Measurements from ENCODE around the gene PBX1. TPM values are rescaled to one million over a fixed set of nuclear protein-coding genes. Genes with fewer than 3 reads are reported as not detected.
A peak's percentile ranks its signal among the peaks of the same experiment; 100 is the strongest.

The PBX1 gene
- total and polyA plus RNA-seq, 7 donors: 6.7 to 168 (median 118) TPM

- peak overlapping the region in 3 of 4 donors; percentile 75 to 79 (median 76) for H3K27ac ChIP-seq
- H3K36me3 ChIP-seq: peaks cover 6 to 57% (median 8%) of the 10 kb centered on the region in 4 donors
Measured at GRCh38 chr1:164803366-164803765, 244.4 kb downstream of the PBX1 start.

DNA sequence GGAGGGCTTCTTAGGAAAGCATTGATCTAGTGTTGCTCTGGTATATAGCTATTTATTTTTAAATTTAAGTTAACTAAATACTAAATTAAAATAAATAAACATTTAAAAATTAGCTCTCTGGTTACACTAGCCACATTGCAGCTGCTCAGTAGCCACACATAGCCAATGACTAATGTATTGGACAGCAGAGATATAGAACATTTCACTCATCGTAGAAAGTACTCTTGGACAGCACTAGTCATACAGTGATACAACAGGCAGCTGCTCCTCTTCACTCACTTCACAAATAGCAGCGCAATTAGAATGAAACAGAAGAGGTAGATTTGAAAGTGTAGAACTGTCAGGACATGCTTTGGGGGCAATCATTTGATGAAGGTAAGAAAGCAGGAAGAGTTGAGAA is 245.4 kb downstream of the PBX1 start:
- WGBS, 2 donors: 89 to 90% methylated on average over 2 of the region's 2 CpGs
- TF ChIP-seq, protein P1, sequence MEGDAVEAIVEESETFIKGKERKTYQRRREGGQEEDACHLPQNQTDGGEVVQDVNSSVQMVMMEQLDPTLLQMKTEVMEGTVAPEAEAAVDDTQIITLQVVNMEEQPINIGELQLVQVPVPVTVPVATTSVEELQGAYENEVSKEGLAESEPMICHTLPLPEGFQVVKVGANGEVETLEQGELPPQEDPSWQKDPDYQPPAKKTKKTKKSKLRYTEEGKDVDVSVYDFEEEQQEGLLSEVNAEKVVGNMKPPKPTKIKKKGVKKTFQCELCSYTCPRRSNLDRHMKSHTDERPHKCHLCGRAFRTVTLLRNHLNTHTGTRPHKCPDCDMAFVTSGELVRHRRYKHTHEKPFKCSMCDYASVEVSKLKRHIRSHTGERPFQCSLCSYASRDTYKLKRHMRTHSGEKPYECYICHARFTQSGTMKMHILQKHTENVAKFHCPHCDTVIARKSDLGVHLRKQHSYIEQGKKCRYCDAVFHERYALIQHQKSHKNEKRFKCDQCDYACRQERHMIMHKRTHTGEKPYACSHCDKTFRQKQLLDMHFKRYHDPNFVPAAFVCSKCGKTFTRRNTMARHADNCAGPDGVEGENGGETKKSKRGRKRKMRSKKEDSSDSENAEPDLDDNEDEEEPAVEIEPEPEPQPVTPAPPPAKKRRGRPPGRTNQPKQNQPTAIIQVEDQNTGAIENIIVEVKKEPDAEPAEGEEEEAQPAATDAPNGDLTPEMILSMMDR (IDR thresholded peaks at IDR 0.05): no peak
- TF ChIP-seq POLR2AphosphoS5 (IDR thresholded peaks at IDR 0.05): no peak
- no peak for TF ChIP-seq EP300 (IDR thresholded peaks at IDR 0.05)
- no peak for TF ChIP-seq POLR2A (IDR thresholded peaks at IDR 0.05)
- H3K27ac ChIP-seq: peak overlapping the region in 1 of 4 donors; percentile 38

More at GRCh38 chr1:164803366-164803765, 244.4 kb downstream of the PBX1 start:
- 63 to 83% methylated on average over 5 of the region's 5 CpGs for whole genome bisulfite sequencing, 2 donors
- TF ChIP-seq POLR2A (IDR thresholded peaks at IDR 0.05) (no peak), POLR2AphosphoS5 (IDR thresholded peaks at IDR 0.05) (no peak), EP300 (IDR thresholded peaks at IDR 0.05) (no peak)
- TF ChIP-seq, protein P1 (IDR thresholded peaks at IDR 0.05): no peak
- H3K27me3 ChIP-seq: no peaks in the 10 kb centered on the region
- intact Hi-C loops (cut with DNase I): no loop called here
- peaks cover 0 to 57% (median 35%) of the 10 kb centered on the region in 4 donors for H3K4me1 ChIP-seq
- H3K4me3 ChIP-seq: no peak overlapping the region
- H3K9me3 ChIP-seq: no peaks in the 10 kb centered on the region
- DNase-seq: no peak

DNA sequence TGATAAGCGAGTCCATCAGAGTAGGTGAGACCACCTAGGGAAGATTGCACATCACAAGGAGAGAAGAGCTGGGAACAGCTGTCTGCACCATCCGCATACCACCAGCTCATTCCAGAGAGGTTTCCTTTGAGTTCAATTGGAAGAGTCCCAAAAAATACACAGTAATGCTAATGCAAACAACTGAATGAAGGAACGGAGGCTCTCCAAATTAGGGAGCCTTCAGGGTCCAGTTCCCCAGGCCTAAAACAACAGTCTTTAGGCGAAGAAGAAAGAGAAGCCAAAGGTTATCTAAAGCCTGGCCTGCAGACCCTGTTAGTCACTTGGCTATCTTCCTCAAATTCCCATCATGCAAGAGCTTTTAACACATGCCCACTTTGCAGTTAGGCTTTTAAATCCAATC is 246.4 kb downstream of the PBX1 start:
- DNase-seq: no peak
- peak overlapping the region in 3 of 4 donors; percentile 11 to 38 (median 33) for H3K27ac ChIP-seq
- H3K4me1 ChIP-seq: peaks cover 0 to 58% (median 33%) of the 10 kb centered on the region in 4 donors
- TF ChIP-seq, protein P1 (IDR thresholded peaks at IDR 0.05): no peak
- TF ChIP-seq POLR2AphosphoS5 (IDR thresholded peaks at IDR 0.05) (no peak), EP300 (IDR thresholded peaks at IDR 0.05) (no peak), POLR2A (IDR thresholded peaks at IDR 0.05) (no peak)
- no peaks in the 10 kb centered on the region for H3K27me3 ChIP-seq
- peaks cover 0 to 62% (median 3%) of the 10 kb centered on the region in 4 donors for H3K36me3 ChIP-seq
- no peaks in the 10 kb centered on the region for H3K9me3 ChIP-seq
- intact Hi-C loops (cut with DNase I): loop anchor here (5.0 kb wide), 1 partner anchor 1488 kb away; no protein-coding TSS in a partner anchor
- no peak overlapping the region for H3K4me3 ChIP-seq
- 77 to 79% methylated on average over 4 of the region's 4 CpGs for WGBS, 2 donors

More for the DNA sequence above, 245.4 kb downstream of the PBX1 start:
- intact Hi-C loops (cut with DNase I): no loop called here
- no peak for DNase-seq
- no peaks in the 10 kb centered on the region for H3K27me3 ChIP-seq
- no peaks in the 10 kb centered on the region for H3K9me3 ChIP-seq
- H3K36me3 ChIP-seq: peaks cover 6 to 65% (median 8%) of the 10 kb centered on the region in 4 donors
- peaks cover 0 to 57% (median 35%) of the 10 kb centered on the region in 4 donors for H3K4me1 ChIP-seq
- no peak overlapping the region for H3K4me3 ChIP-seq

DNA sequence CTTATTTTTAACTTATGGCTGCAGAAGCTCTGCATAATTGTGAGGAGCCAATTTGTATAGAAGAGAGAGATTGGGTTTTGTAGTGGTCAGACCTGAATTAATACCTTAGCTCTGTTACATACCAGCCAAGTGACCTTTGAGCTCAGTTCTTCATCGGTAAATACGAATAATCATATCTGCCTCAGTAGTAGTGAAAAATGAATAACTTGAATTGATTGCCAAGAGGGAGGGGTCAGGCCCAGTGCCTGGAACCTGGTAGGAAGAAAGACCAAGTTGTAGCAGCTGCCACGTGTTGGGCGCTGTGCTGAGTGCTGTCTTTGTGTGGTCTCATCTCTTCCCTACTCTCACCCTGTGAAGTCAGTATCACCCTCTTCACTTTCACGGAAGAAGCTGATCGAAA is 247.5 kb downstream of the PBX1 start:
- peaks cover 0 to 56% (median 26%) of the 10 kb centered on the region in 4 donors for H3K4me1 ChIP-seq
- peaks cover 0 to 63% (median 3%) of the 10 kb centered on the region in 4 donors for H3K36me3 ChIP-seq
- H3K27ac ChIP-seq: peak overlapping the region in 1 of 4 donors; percentile 11
- no peak overlapping the region for H3K4me3 ChIP-seq
- H3K27me3 ChIP-seq: no peaks in the 10 kb centered on the region
- intact Hi-C loops (cut with DNase I): loop anchor here (5.0 kb wide), 1 partner anchor 1489 kb away; no protein-coding TSS in a partner anchor
- no peaks in the 10 kb centered on the region for H3K9me3 ChIP-seq
- 57 to 89% methylated on average over 6 of the region's 6 CpGs for WGBS, 2 donors
- TF ChIP-seq POLR2A (IDR thresholded peaks at IDR 0.05): no peak
- TF ChIP-seq, protein P1 (IDR thresholded peaks at IDR 0.05): no peak
- no peak for TF ChIP-seq POLR2AphosphoS5 (IDR thresholded peaks at IDR 0.05)
- no peak for TF ChIP-seq EP300 (IDR thresholded peaks at IDR 0.05)
- DNase-seq: no peak

Measured in sigmoid colon (tissue), 7 donors.